ENCODE results near the gene DNAJC1. TPM values are rescaled to one million over a fixed set of nuclear protein-coding genes. Genes with fewer than 3 reads are reported as not detected.

DNAJC1 gene
- polyA plus RNA-seq, 1 donor from 2014 or later: 15.9 TPM

GRCh38 chr10:21722209-21722608 lies 281.3 kb downstream of the DNAJC1 start:
- H3K9me2 ChIP-seq (ENCODE audit: insufficient read depth, low read length): no peaks in the 10 kb centered on the region
- no peaks in the 10 kb centered on the region for H3K79me2 ChIP-seq (replicated peaks; ENCODE audit: insufficient read depth, low read length)
- no peak overlapping the region for H3K4me3 ChIP-seq (ENCODE audit: low read length)
- no peak overlapping the region for H2AFZ ChIP-seq (ENCODE audit: low read depth, low read length)
- H3K36me3 ChIP-seq (ENCODE audit: insufficient read depth, low read length): no peaks in the 10 kb centered on the region
- H3K27me3 ChIP-seq (ENCODE audit: insufficient read depth, low read depth, low read length): no peaks in the 10 kb centered on the region
- TF ChIP-seq TAF1 (IDR thresholded peaks at IDR 0.05; ENCODE audit: low read depth) (no peak), CTCF (IDR thresholded peaks at IDR 0.05; ENCODE audit: poor library complexity, severe bottlenecking) (peak; percentile 28)
- peaks cover 6% of the 10 kb centered on the region for H3F3A ChIP-seq (ENCODE audit: insufficient read depth, low read length, poor library complexity, severe bottlenecking)
- no peak overlapping the region for H3K9ac ChIP-seq (ENCODE audit: low read length)
- peak overlapping the region; percentile 91 for H3K27ac ChIP-seq (ENCODE audit: low read length)
- H3K9me3 ChIP-seq (ENCODE audit: low read length): no peaks in the 10 kb centered on the region
- no peaks in the 10 kb centered on the region for H4K20me1 ChIP-seq (ENCODE audit: insufficient read depth)
- H3K4me2 ChIP-seq (ENCODE audit: low read length): no peak overlapping the region

DNA sequence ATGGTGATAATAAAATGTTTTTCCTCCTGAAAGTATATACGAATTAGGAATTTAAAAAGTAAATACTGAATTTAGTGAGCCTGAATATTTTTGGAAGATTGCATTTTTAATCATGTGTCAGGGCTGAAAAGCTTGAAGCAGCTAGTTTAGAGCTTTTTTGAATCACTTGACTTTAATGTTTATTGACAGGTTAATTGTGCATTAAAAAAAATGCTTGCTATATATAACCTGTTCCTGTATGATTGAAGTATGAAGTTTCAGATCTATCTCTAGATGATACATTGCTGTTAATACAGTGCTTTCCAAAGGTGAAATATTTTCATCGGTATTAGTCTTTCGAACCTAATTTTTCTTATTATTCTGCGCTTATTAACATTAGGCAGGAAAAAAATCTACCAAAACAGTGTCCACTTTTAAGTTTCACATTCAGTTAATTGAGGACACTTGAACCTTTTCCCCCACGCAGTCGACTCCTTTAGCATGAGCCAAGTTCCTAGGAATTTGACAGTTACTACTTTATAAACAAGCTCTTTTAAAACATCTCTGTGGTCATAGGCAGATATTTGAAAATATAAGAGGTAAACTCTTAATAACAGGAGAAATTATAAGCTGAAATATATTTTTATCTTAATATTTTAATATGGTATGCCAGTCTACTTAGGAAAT lies 282.4 kb downstream of the DNAJC1 start:
- Histone ChIP-seq H3K9me2 (ENCODE audit: insufficient read depth, low read length) (no peaks in the 10 kb centered on the region), H3K27ac (ENCODE audit: low read length) (peak overlapping the region; percentile 91), H3K79me2 (replicated peaks; ENCODE audit: insufficient read depth, low read length) (no peaks in the 10 kb centered on the region), H3K9me3 (ENCODE audit: low read length) (no peaks in the 10 kb centered on the region), H4K20me1 (ENCODE audit: insufficient read depth) (no peaks in the 10 kb centered on the region), H2AFZ (ENCODE audit: low read depth, low read length) (no peak overlapping the region), H3K27me3 (ENCODE audit: insufficient read depth, low read depth, low read length) (no peaks in the 10 kb centered on the region), H3K36me3 (ENCODE audit: insufficient read depth, low read length) (no peaks in the 10 kb centered on the region), H3K4me2 (ENCODE audit: low read length) (peak overlapping the region; percentile 62), H3K4me3 (ENCODE audit: low read length) (peak overlapping the region; percentile 44), H3K9ac (ENCODE audit: low read length) (peak overlapping the region; percentile 57), H3F3A (ENCODE audit: insufficient read depth, low read length, poor library complexity, severe bottlenecking) (no peaks in the 10 kb centered on the region)
- TF ChIP-seq POLR2AphosphoS5 (IDR thresholded peaks at IDR 0.05): peak; percentile 43
- TF ChIP-seq TAF1 (IDR thresholded peaks at IDR 0.05; ENCODE audit: low read depth): no peak
- no peak for TF ChIP-seq SMC3 (conservative IDR thresholded peaks at IDR 0.05; ENCODE audit: poor library complexity)
- peak; percentile 76 for TF ChIP-seq EP300 (conservative IDR thresholded peaks at IDR 0.05; ENCODE audit: poor library complexity, severe bottlenecking)
- TF ChIP-seq REST (IDR thresholded peaks at IDR 0.05; ENCODE audit: borderline replicate concordance): peak; percentile 20
- TF ChIP-seq EZH2 (IDR thresholded peaks at IDR 0.05; ENCODE audit: borderline replicate concordance, insufficient read depth, low read length, poor library complexity, severe bottlenecking): no peak
- TF ChIP-seq RAD21 (conservative IDR thresholded peaks at IDR 0.05): no peak
- TF ChIP-seq CTCF (IDR thresholded peaks at IDR 0.05; ENCODE audit: poor library complexity, severe bottlenecking): no peak
- no peak for TF ChIP-seq MXI1 (conservative IDR thresholded peaks at IDR 0.05; ENCODE audit: poor library complexity, severe bottlenecking)

Data from neural cell (in vitro differentiated cells).